Stomach (tissue), 4 donors: ENCODE data around the gene CCNQ.

Experiments
- EP300 ChIP-seq: sonication (generic); formaldehyde crosslinking; IDR thresholded peaks from one replicate; pipeline ENCODE4 v1.6.1; 2017; ENCODE audit warnings: antibody characterized with exemption
- POLR2A ChIP-seq, 4 donors: fragments of 450-650 bp; IDR thresholded peaks; one replicate each; pipeline ENCODE4 v1.6.1; 2016; ENCODE audit warnings: antibody characterized with exemption in 4 of 4, control low read depth in 2 of 4, mild to moderate bottlenecking in 1 of 4, moderate library complexity in 1 of 4
- POLR2AphosphoS5 ChIP-seq, 3 donors: sonication (generic); formaldehyde crosslinking; IDR thresholded peaks; one replicate each; pipeline ENCODE4 v1.6.1; 2016; ENCODE audit warnings: antibody characterized with exemption in 3 of 3
- TF ChIP-seq, protein P1 (sequence below), 7 experiments: fragments of 450-650 bp in 4 of 7; fragments of 200-600 bp in 3 of 7; sonication (generic) in 3 of 7; IDR thresholded peaks; one replicate each; pipeline ENCODE4 v1.5.1; 2016 to 2019; ENCODE audit warnings: antibody characterized with exemption in 7 of 7, control low read depth in 2 of 7, mild to moderate bottlenecking in 1 of 7

DNA sequence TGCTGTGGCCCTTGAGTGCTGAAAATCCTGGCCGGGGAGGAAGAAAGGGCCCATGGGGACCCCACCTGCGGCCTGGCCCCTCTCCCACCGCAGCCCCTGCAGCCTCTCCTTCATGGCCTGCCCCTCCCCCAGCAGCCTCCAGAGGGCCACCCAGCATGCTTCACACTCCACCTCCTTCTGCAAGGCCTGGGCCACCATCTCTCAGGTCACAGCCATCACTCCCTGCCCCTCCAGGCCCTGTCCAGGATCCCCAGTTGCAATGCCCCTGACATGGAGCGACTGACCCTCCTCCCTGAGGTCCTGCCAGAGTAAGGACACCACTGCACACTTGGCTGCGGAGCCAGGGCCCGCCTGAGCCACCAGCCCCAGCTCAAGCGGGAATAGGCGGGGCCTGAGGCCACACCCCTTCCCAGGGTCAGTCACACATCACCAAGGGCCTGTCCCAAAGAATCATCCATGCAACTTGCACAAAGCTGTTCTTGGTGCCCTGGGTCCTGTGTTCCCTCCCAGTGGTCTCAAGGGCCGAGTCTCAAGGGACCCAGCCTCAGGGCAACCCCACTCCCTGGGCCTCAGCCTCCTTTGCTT is 32.9 kb downstream of the CCNQ start:
- TF ChIP-seq, protein P1, sequence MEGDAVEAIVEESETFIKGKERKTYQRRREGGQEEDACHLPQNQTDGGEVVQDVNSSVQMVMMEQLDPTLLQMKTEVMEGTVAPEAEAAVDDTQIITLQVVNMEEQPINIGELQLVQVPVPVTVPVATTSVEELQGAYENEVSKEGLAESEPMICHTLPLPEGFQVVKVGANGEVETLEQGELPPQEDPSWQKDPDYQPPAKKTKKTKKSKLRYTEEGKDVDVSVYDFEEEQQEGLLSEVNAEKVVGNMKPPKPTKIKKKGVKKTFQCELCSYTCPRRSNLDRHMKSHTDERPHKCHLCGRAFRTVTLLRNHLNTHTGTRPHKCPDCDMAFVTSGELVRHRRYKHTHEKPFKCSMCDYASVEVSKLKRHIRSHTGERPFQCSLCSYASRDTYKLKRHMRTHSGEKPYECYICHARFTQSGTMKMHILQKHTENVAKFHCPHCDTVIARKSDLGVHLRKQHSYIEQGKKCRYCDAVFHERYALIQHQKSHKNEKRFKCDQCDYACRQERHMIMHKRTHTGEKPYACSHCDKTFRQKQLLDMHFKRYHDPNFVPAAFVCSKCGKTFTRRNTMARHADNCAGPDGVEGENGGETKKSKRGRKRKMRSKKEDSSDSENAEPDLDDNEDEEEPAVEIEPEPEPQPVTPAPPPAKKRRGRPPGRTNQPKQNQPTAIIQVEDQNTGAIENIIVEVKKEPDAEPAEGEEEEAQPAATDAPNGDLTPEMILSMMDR (IDR thresholded peaks at IDR 0.05) = no peak
- TF ChIP-seq POLR2AphosphoS5 (IDR thresholded peaks at IDR 0.05) = no peak
- no peak for TF ChIP-seq POLR2A (IDR thresholded peaks at IDR 0.05)
- no peak for TF ChIP-seq EP300
